ENCODE data around the gene TMEM131L.
"Not testable (repeated sequence)": the region's sequence is repeated elsewhere in the genome, so short reads cannot be mapped to it uniquely, and the experiment has no call there.

Gene TMEM131L

GRCh38 chr4:153543351-153543750 lies 77.2 kb downstream of the TMEM131L start:
- DNase-seq = no peak

- no peak for DNase-seq
Observed at GRCh38 chr4:153545822-153546221, 79.7 kb downstream of the TMEM131L start.

GRCh38 chr4:153546280-153546679 lies 80.1 kb downstream of the TMEM131L start:
- DNase-seq = no peak

- DNase-seq = no peak
Observed at GRCh38 chr4:153547520-153547919, 81.4 kb downstream of the TMEM131L start.

- DNase-seq = not testable (repeated sequence)
Observed at GRCh38 chr4:153548907-153549306, 82.7 kb downstream of the TMEM131L start.

- no peak for DNase-seq
Observed at GRCh38 chr4:153549405-153549804, 83.2 kb downstream of the TMEM131L start.

- no peak for DNase-seq
Observed at GRCh38 chr4:153553155-153553818, 87.1 kb downstream of the TMEM131L start.

- DNase-seq = no peak
Observed at GRCh38 chr4:153553819-153554170, 87.6 kb downstream of the TMEM131L start.

GRCh38 chr4:153555730-153556434 lies 89.7 kb downstream of the TMEM131L start:
- DNase-seq = no peak

GRCh38 chr4:153556435-153556815 lies 90.3 kb downstream of the TMEM131L start:
- no peak for DNase-seq

GRCh38 chr4:153560908-153561307 lies 94.7 kb downstream of the TMEM131L start:
- peak in 1 of 2 donors; percentile 10 for DNase-seq

GRCh38 chr4:153564630-153565525 lies 98.7 kb downstream of the TMEM131L start:
- DNase-seq = no peak

- DNase-seq = no peak
Observed at GRCh38 chr4:153566631-153567150, 100.5 kb downstream of the TMEM131L start.

GRCh38 chr4:153567660-153568059 lies 101.5 kb downstream of the TMEM131L start:
- not testable (repeated sequence) for DNase-seq

- no peak for DNase-seq
Observed at GRCh38 chr4:153570228-153570973, 104.2 kb downstream of the TMEM131L start.

- DNase-seq = no peak
Observed at GRCh38 chr4:153571006-153571545, 104.9 kb downstream of the TMEM131L start.

GRCh38 chr4:153572609-153573008 lies 106.4 kb downstream of the TMEM131L start:
- no peak for DNase-seq

GRCh38 chr4:153573221-153573620 lies 107.1 kb downstream of the TMEM131L start:
- DNase-seq = no peak

- DNase-seq = peak; percentile 76 to 79
Observed at GRCh38 chr4:153573881-153574802, 108.0 kb downstream of the TMEM131L start.

- DNase-seq = no peak
Observed at GRCh38 chr4:153576443-153576774, 110.2 kb downstream of the TMEM131L start.

GRCh38 chr4:153577053-153577452 lies 110.9 kb downstream of the TMEM131L start:
- DNase-seq = no peak
